ENCODE measurements around the gene KCNJ18. TPM values are rescaled to one million over a fixed set of nuclear protein-coding genes. Genes with fewer than 3 reads are reported as not detected.
"Not testable (repeated sequence)": the region's sequence is repeated elsewhere in the genome, so short reads cannot be mapped to it uniquely, and the experiment has no call there.

KCNJ18 gene
- total and polyA plus RNA-seq, 2 donors (not counting 1 experiment from before 2014, with no cell fraction given) = not detected

- DNase-seq (ENCODE audit: low read depth in 2 of 2); H4K20me1 ChIP-seq (ENCODE audit: control insufficient read depth, extremely low read depth, insufficient read depth, low read length); H3K79me2 ChIP-seq (ENCODE audit: control insufficient read depth, insufficient read depth, low read length); H3K27ac ChIP-seq (ENCODE audit: insufficient read depth, low read length); H3K4me2 ChIP-seq (ENCODE audit: extremely low read depth, insufficient read depth, low read length); H3K9ac ChIP-seq (ENCODE audit: insufficient read depth, low read length); H3K36me3 ChIP-seq (ENCODE audit: control insufficient read depth, insufficient read depth, low read length); H3K27me3 ChIP-seq (ENCODE audit: control insufficient read depth, insufficient read depth, low read length); H2AFZ ChIP-seq (ENCODE audit: low read length); H3K9me3 ChIP-seq (ENCODE audit: control insufficient read depth, insufficient read depth, low read depth, low read length); H3K4me1 ChIP-seq (ENCODE audit: control insufficient read depth, extremely low read depth, insufficient read depth, low read length); H3K4me3 ChIP-seq (replicated peaks in 1 of 4; ENCODE audit: control extremely low read depth in 1 of 4, insufficient read depth in 1 of 4, low read depth in 3 of 4, low read length in 4 of 4): not testable (repeated sequence)
Observed at GRCh38 chr17:21696227-21696626, 3.9 kb downstream of the KCNJ18 start.

- H3K9ac ChIP-seq (ENCODE audit: insufficient read depth, low read length); H3K27me3 ChIP-seq (ENCODE audit: control insufficient read depth, insufficient read depth, low read length); H3K79me2 ChIP-seq (ENCODE audit: control insufficient read depth, insufficient read depth, low read length); H4K20me1 ChIP-seq (ENCODE audit: control insufficient read depth, extremely low read depth, insufficient read depth, low read length); H3K4me2 ChIP-seq (ENCODE audit: extremely low read depth, insufficient read depth, low read length); H3K4me1 ChIP-seq (ENCODE audit: control insufficient read depth, extremely low read depth, insufficient read depth, low read length); H3K9me3 ChIP-seq (ENCODE audit: control insufficient read depth, insufficient read depth, low read depth, low read length); DNase-seq (ENCODE audit: low read depth in 2 of 2); H3K4me3 ChIP-seq (replicated peaks in 1 of 4; ENCODE audit: control extremely low read depth in 1 of 4, insufficient read depth in 1 of 4, low read depth in 3 of 4, low read length in 4 of 4); H3K36me3 ChIP-seq (ENCODE audit: control insufficient read depth, insufficient read depth, low read length); H2AFZ ChIP-seq (ENCODE audit: low read length); H3K27ac ChIP-seq (ENCODE audit: insufficient read depth, low read length): not testable (repeated sequence)
Observed at GRCh38 chr17:21696842-21697507, 4.7 kb downstream of the KCNJ18 start.

GRCh38 chr17:21697508-21697860 lies 5.2 kb downstream of the KCNJ18 start:
- not testable (repeated sequence) for H3K9me3 ChIP-seq (ENCODE audit: control insufficient read depth, insufficient read depth, low read depth, low read length); H3K4me3 ChIP-seq (replicated peaks in 1 of 4; ENCODE audit: control extremely low read depth in 1 of 4, insufficient read depth in 1 of 4, low read depth in 3 of 4, low read length in 4 of 4); H3K4me1 ChIP-seq (ENCODE audit: control insufficient read depth, extremely low read depth, insufficient read depth, low read length); H2AFZ ChIP-seq (ENCODE audit: low read length); H3K79me2 ChIP-seq (ENCODE audit: control insufficient read depth, insufficient read depth, low read length); H3K36me3 ChIP-seq (ENCODE audit: control insufficient read depth, insufficient read depth, low read length); H3K27ac ChIP-seq (ENCODE audit: insufficient read depth, low read length); H3K4me2 ChIP-seq (ENCODE audit: extremely low read depth, insufficient read depth, low read length); DNase-seq (ENCODE audit: low read depth in 2 of 2); H3K27me3 ChIP-seq (ENCODE audit: control insufficient read depth, insufficient read depth, low read length); H3K9ac ChIP-seq (ENCODE audit: insufficient read depth, low read length); H4K20me1 ChIP-seq (ENCODE audit: control insufficient read depth, extremely low read depth, insufficient read depth, low read length)

- H3K27me3 ChIP-seq (ENCODE audit: control insufficient read depth, insufficient read depth, low read length); H2AFZ ChIP-seq (ENCODE audit: low read length); H3K9ac ChIP-seq (ENCODE audit: insufficient read depth, low read length); H3K4me1 ChIP-seq (ENCODE audit: control insufficient read depth, extremely low read depth, insufficient read depth, low read length); H3K9me3 ChIP-seq (ENCODE audit: control insufficient read depth, insufficient read depth, low read depth, low read length); H4K20me1 ChIP-seq (ENCODE audit: control insufficient read depth, extremely low read depth, insufficient read depth, low read length); DNase-seq (ENCODE audit: low read depth in 2 of 2); H3K36me3 ChIP-seq (ENCODE audit: control insufficient read depth, insufficient read depth, low read length); H3K27ac ChIP-seq (ENCODE audit: insufficient read depth, low read length); H3K4me3 ChIP-seq (replicated peaks in 1 of 4; ENCODE audit: control extremely low read depth in 1 of 4, insufficient read depth in 1 of 4, low read depth in 3 of 4, low read length in 4 of 4); H3K79me2 ChIP-seq (ENCODE audit: control insufficient read depth, insufficient read depth, low read length); H3K4me2 ChIP-seq (ENCODE audit: extremely low read depth, insufficient read depth, low read length): not testable (repeated sequence)
Observed at GRCh38 chr17:21698437-21699075, 6.2 kb downstream of the KCNJ18 start.

- H2AFZ ChIP-seq (ENCODE audit: low read length); H3K27ac ChIP-seq (ENCODE audit: insufficient read depth, low read length); DNase-seq (ENCODE audit: low read depth in 2 of 2); H3K9ac ChIP-seq (ENCODE audit: insufficient read depth, low read length); H3K4me1 ChIP-seq (ENCODE audit: control insufficient read depth, extremely low read depth, insufficient read depth, low read length); H3K9me3 ChIP-seq (ENCODE audit: control insufficient read depth, insufficient read depth, low read depth, low read length); H3K27me3 ChIP-seq (ENCODE audit: control insufficient read depth, insufficient read depth, low read length); H3K36me3 ChIP-seq (ENCODE audit: control insufficient read depth, insufficient read depth, low read length); H4K20me1 ChIP-seq (ENCODE audit: control insufficient read depth, extremely low read depth, insufficient read depth, low read length); H3K79me2 ChIP-seq (ENCODE audit: control insufficient read depth, insufficient read depth, low read length); H3K4me2 ChIP-seq (ENCODE audit: extremely low read depth, insufficient read depth, low read length); H3K4me3 ChIP-seq (replicated peaks in 1 of 4; ENCODE audit: control extremely low read depth in 1 of 4, insufficient read depth in 1 of 4, low read depth in 3 of 4, low read length in 4 of 4): not testable (repeated sequence)
Observed at GRCh38 chr17:21699124-21699523, 6.8 kb downstream of the KCNJ18 start.

GRCh38 chr17:21699573-21700236 lies 7.4 kb downstream of the KCNJ18 start:
- H3K27me3 ChIP-seq (ENCODE audit: control insufficient read depth, insufficient read depth, low read length); H3K4me3 ChIP-seq (replicated peaks in 1 of 4; ENCODE audit: control extremely low read depth in 1 of 4, insufficient read depth in 1 of 4, low read depth in 3 of 4, low read length in 4 of 4); H3K79me2 ChIP-seq (ENCODE audit: control insufficient read depth, insufficient read depth, low read length); H2AFZ ChIP-seq (ENCODE audit: low read length); H3K4me1 ChIP-seq (ENCODE audit: control insufficient read depth, extremely low read depth, insufficient read depth, low read length); H3K27ac ChIP-seq (ENCODE audit: insufficient read depth, low read length); H3K9me3 ChIP-seq (ENCODE audit: control insufficient read depth, insufficient read depth, low read depth, low read length); DNase-seq (ENCODE audit: low read depth in 2 of 2); H4K20me1 ChIP-seq (ENCODE audit: control insufficient read depth, extremely low read depth, insufficient read depth, low read length); H3K4me2 ChIP-seq (ENCODE audit: extremely low read depth, insufficient read depth, low read length); H3K9ac ChIP-seq (ENCODE audit: insufficient read depth, low read length); H3K36me3 ChIP-seq (ENCODE audit: control insufficient read depth, insufficient read depth, low read length): not testable (repeated sequence)
